Endothelial cell of umbilical vein (primary cell): Measurements from ENCODE around the gene PEX3. TPM values are rescaled to one million over a fixed set of nuclear protein-coding genes. Genes with fewer than 3 reads are reported as not detected.

Experiments
- BruUV-seq: library from RNA; stranded (reverse); fragments of 400-500 nt; replicated peaks from 2 replicates; lab custom pipeline; 2021; lab: Mats Ljungman, UMichigan
- CTCF ChIA-PET: fragments of 300-600, 350-600 bp; sonication (Branson Sonifier 250); formaldehyde crosslinking; loops from one replicate; lab custom pipeline; 2021; ENCODE audit warnings: antibody characterized with exemption, inconsistent platforms; lab: Charles Lee
- POLR2A ChIA-PET: fragments of 300-600, 350-600 bp; sonication (Branson Sonifier 250); formaldehyde crosslinking; loops from one replicate; lab custom pipeline; 2021; ENCODE audit warnings: antibody characterized with exemption, inconsistent platforms; lab: Charles Lee
- DNase-seq: peaks from one replicate; pipeline ENCODE4 v3.0.0-alpha.2; 2011; ENCODE audit warnings: low read depth, low spot score
- FAIRE-seq: peaks from 2 replicates; lab custom pipeline; 2011; peaks lifted over from hg19 to GRCh38; lab: Jason Lieb, UNC
- H2AFZ ChIP-seq: 2 replicates; pipeline ENCODE4 v1.6.0; 2012; ENCODE audit warnings: low read depth, low read length, control low read depth, inconsistent platforms
- H3K27ac ChIP-seq: 2 replicates; pipeline ENCODE4 v1.5.1; 2011; ENCODE audit warnings: low read depth, mild to moderate bottlenecking, control low read depth, low read length, moderate library complexity; ENCODE audit not compliant: insufficient read depth
- H3K27me3 ChIP-seq, 2 experiments: 2 replicates each; pipeline versions ENCODE4 v1.6.0 to v1.6.1; 2011; ENCODE audit warnings: low read length in 2 of 2, mixed read lengths in 1 of 2; ENCODE audit not compliant: control insufficient read depth in 2 of 2, insufficient read depth in 2 of 2
- H3K36me3 ChIP-seq, 2 experiments: 2 replicates in 1 of 2; 3 replicates in 1 of 2; pipeline ENCODE4 v1.5.1; 2011; ENCODE audit warnings: low read length in 2 of 2, mild to moderate bottlenecking in 1 of 2, moderate library complexity in 1 of 2; ENCODE audit not compliant: control insufficient read depth in 2 of 2, insufficient read depth in 2 of 2; ENCODE audit errors: extremely low read depth in 1 of 2
- H3K4me1 ChIP-seq: 3 replicates; pipeline ENCODE4 v1.5.1; 2011; ENCODE audit warnings: mild to moderate bottlenecking, low read length; ENCODE audit not compliant: control insufficient read depth, insufficient read depth; ENCODE audit errors: extremely low read depth
- H3K4me2 ChIP-seq: 2 replicates; pipeline ENCODE4 v1.6.1; 2011; ENCODE audit warnings: low read length, control low read depth, mixed read lengths; ENCODE audit not compliant: insufficient read depth
- H3K4me3 ChIP-seq, 3 experiments: fragments of 200-600 bp in 1 of 3; sonication (generic), shearing (Covaris generic) in 1 of 3; replicated peaks in 1 of 3; 2 replicates each; pipeline ENCODE4 v1.5.1; 2011 to 2016; ENCODE audit warnings: control low read depth in 3 of 3, low read length in 3 of 3, mild to moderate bottlenecking in 2 of 3, inconsistent platforms in 1 of 3, low read depth in 1 of 3, moderate library complexity in 1 of 3; ENCODE audit not compliant: insufficient read depth in 1 of 3
- H3K79me2 ChIP-seq: 2 replicates; pipeline ENCODE4 v1.6.0; 2012; ENCODE audit warnings: low read length, inconsistent platforms; ENCODE audit not compliant: control insufficient read depth, insufficient read depth
- H3K9ac ChIP-seq: replicated peaks from 2 replicates; pipeline ENCODE3; 2011; ENCODE audit warnings: low read length, control low read depth; ENCODE audit not compliant: insufficient read depth; ENCODE audit errors: extremely low read depth
- H3K9me1 ChIP-seq: replicated peaks from 3 replicates; pipeline ENCODE4 v1.6.0; 2011; ENCODE audit warnings: mild to moderate bottlenecking, low read length; ENCODE audit not compliant: control insufficient read depth, insufficient read depth; ENCODE audit errors: extremely low read depth
- H3K9me3 ChIP-seq: replicated peaks from 2 replicates; pipeline ENCODE4 v1.5.1; 2012; ENCODE audit warnings: low read length, inconsistent platforms; ENCODE audit not compliant: control insufficient read depth, insufficient read depth
- H4K20me1 ChIP-seq: replicated peaks from 2 replicates; pipeline ENCODE3; 2011; ENCODE audit warnings: mild to moderate bottlenecking, low read length; ENCODE audit not compliant: control insufficient read depth, insufficient read depth; ENCODE audit errors: extremely low read depth
- CTCF ChIP-seq, 2 donors: IDR thresholded peaks; 1 replicate in 1 of 2; 2 replicates in 1 of 2; pipeline ENCODE4 v1.5.1; 2011; ENCODE audit warnings: low read length in 2 of 2, mild to moderate bottlenecking in 2 of 2, moderate library complexity in 2 of 2, control low read depth in 1 of 2, inconsistent platforms in 1 of 2, low read depth in 1 of 2; ENCODE audit not compliant: insufficient read depth in 1 of 2; ENCODE audit errors: extremely low read depth in 1 of 2
- EZH2 ChIP-seq: IDR thresholded peaks from 2 replicates; pipeline ENCODE4 v1.6.1; 2012; ENCODE audit warnings: borderline replicate concordance, low read depth, mild to moderate bottlenecking, moderate library complexity, low read length, inconsistent platforms; ENCODE audit not compliant: severe bottlenecking
- FOS ChIP-seq: IDR thresholded peaks from 2 replicates; pipeline ENCODE4 v1.6.1; 2011; ENCODE audit warnings: mild to moderate bottlenecking, low read length, moderate library complexity, borderline replicate concordance; ENCODE audit not compliant: insufficient read depth
- GATA2 ChIP-seq: IDR thresholded peaks from 2 replicates; pipeline ENCODE4 v1.7.0; 2011; ENCODE audit warnings: low read depth, mild to moderate bottlenecking, moderate library complexity, mixed read lengths, low read length; ENCODE audit not compliant: insufficient read length, insufficient read depth
- JUN ChIP-seq: IDR thresholded peaks from 2 replicates; pipeline ENCODE4 v1.6.1; 2011; ENCODE audit warnings: borderline replicate concordance, low read depth; ENCODE audit not compliant: insufficient read length, insufficient read depth
- MAX ChIP-seq: IDR thresholded peaks from 2 replicates; pipeline ENCODE4 v1.6.1; 2011; ENCODE audit not compliant: insufficient read depth, insufficient read length
- MYC ChIP-seq: IDR thresholded peaks from one replicate; pipeline ENCODE4 v1.6.1; 2011; ENCODE audit warnings: mild to moderate bottlenecking, low read depth, low read length
- POLR2A ChIP-seq: IDR thresholded peaks from 2 replicates; pipeline ENCODE4 v1.6.1; 2012; ENCODE audit warnings: low read depth, mild to moderate bottlenecking, control low read depth, low read length
- POLR2AphosphoS5 ChIP-seq: IDR thresholded peaks from 2 replicates; pipeline ENCODE4 v1.6.1; 2012; ENCODE audit warnings: low read depth, mild to moderate bottlenecking, control low read depth, low read length, moderate library complexity; ENCODE audit not compliant: insufficient read depth
- dilution Hi-C: fragments of 300-500 bp; cut with MboI; formaldehyde crosslinking; loops from one replicate; pipeline ENCODE4 v1.15.0; 2019; ENCODE audit warnings: low sequenced_read_pairs; ENCODE audit not compliant: extremely low pct_ligation_motif_present
- intact Hi-C: fragments of 100-400 bp; cut with micrococcal nuclease; formaldehyde crosslinking; loops from one replicate; pipeline ENCODE4 v1.10.0; 2022
- polyA plus RNA-seq, 4 experiments: library from polyadenylated mRNA; depleted of rRNA in 3 of 4; stranded (reverse) in 3 of 4; unstranded in 1 of 4; fragments of >200 nt; gene quantifications; 2 replicates each; pipeline versions ENCODE4 v1.2.1 to v1.2.3, GENCODE V29; 2011 to 2012; ENCODE audit warnings: missing spikeins in 1 of 4
- total RNA-seq: library from RNA; stranded (reverse); gene quantifications from 2 replicates; pipeline ENCODE4 v1.2.3, GENCODE V29; 2021

Gene PEX3
- total and polyA plus RNA-seq, 2 donors (not counting 3 experiments of a cell fraction or from before 2014, with no cell fraction given) = 8.7 to 21.7 TPM

DNA sequence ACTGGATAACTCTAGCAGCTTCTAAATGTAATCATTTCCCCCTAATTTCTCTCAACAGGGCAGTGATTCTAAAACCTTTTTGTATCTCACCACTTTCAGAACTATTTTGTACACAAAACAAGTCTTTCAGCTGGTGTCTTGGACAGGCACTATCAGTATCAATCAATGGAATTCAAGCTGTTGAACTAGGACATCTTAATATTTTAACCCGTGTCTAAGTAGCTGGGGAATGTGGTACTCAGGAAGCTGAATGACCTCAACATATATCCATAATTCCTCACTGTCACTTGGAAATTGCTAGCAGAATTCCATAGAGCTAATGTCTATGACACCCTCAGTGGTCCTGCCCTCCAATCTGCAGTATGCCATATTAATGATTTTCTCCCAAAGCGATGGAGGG lies 24.6 kb upstream of the PEX3 start:
- no peak overlapping the region for H3K27ac ChIP-seq
- FAIRE-seq (no peak), DNase-seq (no peak)
- BruUV-seq = no TSS peak
- H4K20me1 ChIP-seq = no peaks in the 10 kb centered on the region
- no peaks in the 10 kb centered on the region for H3K27me3 ChIP-seq
- intact Hi-C loops = loop anchor here (10.0 kb wide), 1 partner anchor 361 kb away; the partner anchor contains the start of gene AIG1
- ChIA-PET CTCF (interaction anchor here (0.8 to 5.4 kb wide), 18 partner anchors 9 to 951 kb away, joined by 3 to 105 read pairs (median 6); partner anchors contain the start of gene HIVEP2), POLR2A (no interaction called here)
- H3K9ac ChIP-seq = no peak overlapping the region
- no peaks in the 10 kb centered on the region for H3K4me1 ChIP-seq
- H3K4me3 ChIP-seq = no peak overlapping the region
- H2AFZ ChIP-seq = no peak overlapping the region
- H3K36me3 ChIP-seq = no peaks in the 10 kb centered on the region
- H3K9me3 ChIP-seq = no peaks in the 10 kb centered on the region
- H3K4me2 ChIP-seq = no peak overlapping the region
- no peaks in the 10 kb centered on the region for H3K9me1 ChIP-seq
- dilution Hi-C loops = no loop called here
- TF ChIP-seq CTCF (IDR thresholded peaks at IDR 0.05; ENCODE audit: extremely low read depth in 1 of 2, insufficient read depth in 1 of 2, low read depth in 1 of 2, low read length in 2 of 2) (no peak), MYC (no peak), POLR2AphosphoS5 (no peak), POLR2A (no peak), GATA2 (no peak), JUN (no peak), EZH2 (no peak), MAX (no peak), FOS (no peak)
- no peaks in the 10 kb centered on the region for H3K79me2 ChIP-seq
